ENCODE results near the gene PSTK.

DNA sequence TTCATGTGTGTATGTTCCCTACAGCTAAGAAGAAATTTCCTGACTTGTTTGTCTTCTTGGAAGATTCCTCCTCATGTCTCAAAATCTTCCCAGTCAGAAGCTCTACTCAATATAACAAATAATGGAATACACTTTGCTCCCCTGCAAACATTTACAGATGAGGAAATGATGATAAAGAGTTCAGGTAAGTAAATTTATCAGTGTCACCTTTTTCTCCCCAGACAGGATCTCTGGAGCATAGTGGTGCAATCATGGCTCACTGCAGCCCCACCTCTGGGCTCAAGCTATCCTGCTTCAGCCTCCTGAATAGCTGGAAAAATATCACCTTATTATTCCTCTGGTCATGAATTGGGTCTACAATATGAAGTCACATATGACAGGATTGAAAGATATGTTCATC is 54.1 kb downstream of the PSTK start:
- TF ChIP-seq, protein P1, sequence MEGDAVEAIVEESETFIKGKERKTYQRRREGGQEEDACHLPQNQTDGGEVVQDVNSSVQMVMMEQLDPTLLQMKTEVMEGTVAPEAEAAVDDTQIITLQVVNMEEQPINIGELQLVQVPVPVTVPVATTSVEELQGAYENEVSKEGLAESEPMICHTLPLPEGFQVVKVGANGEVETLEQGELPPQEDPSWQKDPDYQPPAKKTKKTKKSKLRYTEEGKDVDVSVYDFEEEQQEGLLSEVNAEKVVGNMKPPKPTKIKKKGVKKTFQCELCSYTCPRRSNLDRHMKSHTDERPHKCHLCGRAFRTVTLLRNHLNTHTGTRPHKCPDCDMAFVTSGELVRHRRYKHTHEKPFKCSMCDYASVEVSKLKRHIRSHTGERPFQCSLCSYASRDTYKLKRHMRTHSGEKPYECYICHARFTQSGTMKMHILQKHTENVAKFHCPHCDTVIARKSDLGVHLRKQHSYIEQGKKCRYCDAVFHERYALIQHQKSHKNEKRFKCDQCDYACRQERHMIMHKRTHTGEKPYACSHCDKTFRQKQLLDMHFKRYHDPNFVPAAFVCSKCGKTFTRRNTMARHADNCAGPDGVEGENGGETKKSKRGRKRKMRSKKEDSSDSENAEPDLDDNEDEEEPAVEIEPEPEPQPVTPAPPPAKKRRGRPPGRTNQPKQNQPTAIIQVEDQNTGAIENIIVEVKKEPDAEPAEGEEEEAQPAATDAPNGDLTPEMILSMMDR (optimal IDR thresholded peaks at IDR 0.05 in 1 of 3, IDR thresholded peaks at IDR 0.05 in 1 of 3, conservative IDR thresholded peaks at IDR 0.05 in 1 of 3; ENCODE audit: extremely low read depth in 1 of 3, insufficient read depth in 2 of 3, low read length in 3 of 3): no peak
- TF ChIP-seq EZH2 (IDR thresholded peaks at IDR 0.05; ENCODE audit: low read length): no peak

Data from keratinocyte (primary cell).